CD4-positive, alpha-beta T cell treated with Interleukin-6 for 4 hours (primary cell): ENCODE measurements around the gene ABHD12.

Experiments used
- DNase-seq: peaks from one replicate; pipeline ENCODE4 v3.0.0-alpha.2; 2020; ENCODE audit warnings: mixed read lengths

ABHD12 gene

DNA sequence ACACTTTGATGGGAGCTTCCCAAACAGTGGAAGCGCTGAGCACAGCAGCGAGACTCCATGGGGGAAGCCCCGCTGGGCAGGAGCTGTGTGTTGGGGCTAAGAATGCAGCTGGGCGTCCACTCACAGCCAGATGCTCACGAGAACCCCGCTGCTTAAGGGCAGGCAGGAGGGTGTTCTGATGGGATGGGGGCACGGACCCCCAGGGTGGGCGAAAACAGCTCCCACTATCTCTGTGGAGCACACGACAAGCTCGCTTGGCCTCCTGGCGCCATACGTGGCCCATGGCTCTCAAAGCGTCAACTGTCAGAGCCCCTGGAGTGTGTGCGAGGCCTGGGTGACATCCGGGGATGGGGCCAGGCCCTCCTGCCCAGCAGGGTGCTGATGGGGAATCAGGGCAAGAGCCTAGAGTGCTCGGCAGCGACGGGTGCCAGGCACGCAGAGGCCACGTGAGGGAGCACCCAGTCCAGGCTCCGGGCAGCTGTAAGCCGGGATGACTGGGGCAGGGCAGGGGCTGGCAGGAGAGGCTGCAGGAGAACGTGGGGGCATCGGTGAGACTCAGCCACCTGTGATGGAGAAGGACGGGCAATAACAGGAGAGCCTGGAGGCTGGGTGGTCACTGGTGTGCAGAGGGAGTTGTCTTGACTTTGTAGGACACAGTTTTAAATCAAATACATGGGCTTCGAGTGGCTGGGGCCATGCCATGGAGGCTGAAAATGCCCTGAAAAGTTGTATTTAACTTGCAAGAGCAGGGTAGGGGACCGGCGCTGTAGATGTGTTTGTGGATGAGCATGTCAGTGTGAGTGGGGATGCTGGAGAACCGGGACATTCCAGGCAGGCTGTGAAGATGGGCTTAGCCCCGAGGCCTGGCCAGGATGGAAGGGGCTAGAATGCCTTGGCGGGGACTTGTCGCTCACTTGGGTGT, 115.5 kb downstream of the ABHD12 start:
- no peak for DNase-seq

- no peak for DNase-seq
Measured at GRCh38 chr20:25274481-25274880, 116.2 kb downstream of the ABHD12 start.

- DNase-seq, result no peak
Measured at GRCh38 chr20:25273541-25274358, 116.9 kb downstream of the ABHD12 start.

DNA sequence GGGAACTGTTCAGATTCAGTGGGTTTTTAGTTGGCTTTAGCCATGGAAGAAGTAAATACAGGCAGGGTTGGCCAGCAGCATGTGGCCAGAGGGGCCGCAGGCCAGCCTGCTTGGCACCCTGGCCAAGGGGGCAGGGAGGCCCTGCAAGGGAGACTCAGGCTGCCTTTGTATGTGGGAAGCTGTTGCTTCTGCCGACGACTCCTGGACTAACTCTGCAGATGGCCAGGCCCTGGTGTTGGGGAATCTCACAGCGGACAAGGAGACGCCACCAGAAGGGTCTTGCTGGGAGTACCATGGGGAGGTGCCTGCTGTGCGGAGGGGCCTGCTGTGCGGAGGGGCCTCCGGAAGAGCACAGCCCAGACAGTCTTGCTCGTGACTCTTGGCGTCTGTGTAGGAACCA, 117.6 kb downstream of the ABHD12 start:
- DNase-seq, result no peak

- no peak for DNase-seq
Measured at GRCh38 chr20:25272223-25273000, 118.2 kb downstream of the ABHD12 start.

- no peak for DNase-seq
Measured at GRCh38 chr20:25271486-25272222, 119.0 kb downstream of the ABHD12 start.

DNA sequence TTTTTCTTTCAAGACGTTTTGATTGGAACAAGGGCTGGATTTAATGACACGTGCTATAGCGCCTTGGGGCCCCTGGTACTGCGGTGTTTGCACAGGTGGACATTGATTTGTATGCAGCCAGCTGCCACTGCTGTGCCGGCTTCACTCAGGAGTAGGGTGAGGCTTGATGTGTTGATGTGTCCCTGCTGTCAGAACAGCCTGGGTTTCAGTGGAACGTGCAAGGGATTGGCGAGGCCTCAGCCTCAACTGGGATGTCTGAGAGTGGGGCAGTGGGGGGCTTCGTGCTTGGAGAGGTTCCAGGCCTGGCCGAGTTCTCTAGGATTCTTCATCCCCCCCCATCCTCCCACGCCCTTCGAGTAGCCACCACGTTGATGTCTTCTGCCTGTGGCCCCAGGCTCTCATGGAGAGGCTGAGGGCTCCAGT, 119.8 kb downstream of the ABHD12 start:
- no peak for DNase-seq

DNA sequence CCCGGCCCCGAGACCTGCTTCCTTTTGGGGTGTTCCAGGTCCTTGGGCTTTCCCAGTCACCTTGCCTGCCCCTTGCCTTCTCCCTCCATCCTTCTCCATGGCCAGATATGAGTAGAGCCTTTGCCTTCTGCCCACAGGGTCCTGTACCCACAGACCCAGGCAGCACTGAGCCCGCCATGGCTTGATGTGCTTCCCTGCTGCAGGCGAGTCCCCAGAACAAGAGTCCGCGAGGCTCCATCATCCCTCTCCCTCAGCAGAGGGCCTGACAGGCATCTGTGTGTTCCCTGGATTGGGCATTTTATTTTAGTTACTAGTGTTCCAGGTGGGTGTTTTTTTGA, 120.8 kb downstream of the ABHD12 start:
- DNase-seq, result no peak

DNA sequence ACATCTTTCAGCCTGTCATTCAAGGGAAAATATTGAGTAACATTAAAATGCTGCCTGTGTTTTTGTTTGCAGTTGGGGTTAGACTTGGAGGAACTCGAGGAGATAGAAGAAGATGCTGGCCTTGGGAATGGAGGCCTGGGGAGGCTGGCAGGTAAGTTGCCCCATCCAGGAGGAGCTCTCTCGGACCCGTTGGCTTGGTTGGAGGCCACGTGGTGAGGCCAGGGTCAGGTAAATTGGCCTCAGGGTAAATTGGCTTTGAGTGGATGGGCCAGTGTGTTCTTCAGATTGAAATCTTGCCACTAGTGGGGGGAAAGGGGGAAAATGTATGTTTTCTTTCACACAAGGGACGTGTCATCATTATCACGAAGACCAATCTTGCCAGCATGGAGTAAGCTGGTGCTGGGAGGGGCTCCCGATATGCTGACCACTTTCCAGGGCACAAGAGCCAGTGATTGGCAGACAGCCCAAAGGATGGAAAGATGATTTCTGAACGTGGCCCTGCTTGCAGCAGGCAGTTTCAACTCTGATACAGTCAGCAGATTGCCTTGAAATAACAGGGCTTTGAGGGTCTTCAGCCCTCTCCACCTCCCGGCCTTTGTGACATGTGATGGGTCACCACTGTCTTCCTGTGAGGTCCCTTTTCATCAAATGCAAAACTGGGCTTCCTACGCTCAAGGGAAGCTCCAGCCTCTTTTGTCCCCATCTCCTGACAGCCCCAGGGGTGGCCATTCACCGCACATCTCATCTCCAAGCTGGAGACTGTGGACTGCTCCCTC, 121.4 kb downstream of the ABHD12 start:
- no peak for DNase-seq

DNA sequence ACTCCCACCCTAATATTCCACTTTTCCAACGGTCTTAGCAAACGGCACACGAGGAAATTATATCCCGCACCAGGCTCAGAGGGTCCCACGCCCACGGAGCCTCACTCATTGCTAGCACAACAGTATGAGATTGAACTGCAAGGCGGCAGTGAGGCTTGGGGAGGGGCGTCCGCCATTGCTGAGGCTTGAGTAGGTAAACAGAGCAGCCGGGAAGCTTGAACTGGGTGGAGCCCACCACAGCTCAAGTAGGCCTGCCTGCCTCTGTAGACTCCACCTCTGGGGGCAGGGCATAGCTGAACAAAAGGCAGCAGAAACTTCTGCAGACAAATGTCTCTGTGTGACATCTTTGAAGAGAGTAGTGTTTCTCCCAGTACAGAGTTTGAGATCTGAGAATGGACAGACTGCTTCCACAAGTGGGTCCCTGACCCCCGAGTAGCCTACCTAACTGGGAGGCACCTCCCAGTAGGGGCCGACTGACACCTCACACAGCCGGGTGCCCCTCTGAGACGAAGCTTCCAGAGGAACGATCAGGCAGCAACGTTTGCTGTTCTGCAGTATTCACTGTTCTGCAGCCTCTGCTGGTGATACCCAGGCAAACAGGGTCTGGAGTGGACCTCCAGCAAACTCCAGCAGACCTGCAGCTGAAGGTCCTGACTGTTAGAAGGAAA, 129.7 kb downstream of the ABHD12 start:
- peak; percentile 30 for DNase-seq

DNA sequence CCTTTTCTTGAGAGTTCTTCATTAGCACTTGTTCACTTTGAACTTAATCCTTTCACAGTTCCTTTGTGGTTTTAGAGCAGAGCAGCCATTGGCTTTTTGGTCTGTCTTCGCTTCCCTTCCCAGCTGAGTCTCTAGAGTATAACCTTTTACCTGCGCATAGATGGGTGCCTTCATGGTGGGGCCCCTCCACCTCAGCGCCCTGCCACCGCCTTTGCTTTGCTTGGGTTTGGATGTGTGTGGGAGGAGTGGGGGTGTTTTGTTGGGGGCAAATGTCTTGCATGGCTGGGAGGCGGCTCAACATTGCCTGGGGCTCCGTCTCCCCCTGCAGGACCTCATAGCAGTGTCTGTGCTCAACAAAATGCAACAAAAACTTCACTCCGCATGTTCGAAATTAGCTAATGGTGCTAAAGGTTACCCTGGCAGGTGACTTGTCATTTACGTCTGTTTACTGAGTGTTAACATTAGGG, 130.8 kb downstream of the ABHD12 start:
- peak; percentile 41 for DNase-seq

GRCh38 chr20:25259358-25259757, 131.3 kb downstream of the ABHD12 start:
- no peak for DNase-seq

GRCh38 chr20:25258828-25259227, 131.8 kb downstream of the ABHD12 start:
- DNase-seq, result no peak

GRCh38 chr20:25258476-25258805, 132.2 kb downstream of the ABHD12 start:
- no peak for DNase-seq

- no peak for DNase-seq
Measured at GRCh38 chr20:25257756-25258475, 132.7 kb downstream of the ABHD12 start.

DNA sequence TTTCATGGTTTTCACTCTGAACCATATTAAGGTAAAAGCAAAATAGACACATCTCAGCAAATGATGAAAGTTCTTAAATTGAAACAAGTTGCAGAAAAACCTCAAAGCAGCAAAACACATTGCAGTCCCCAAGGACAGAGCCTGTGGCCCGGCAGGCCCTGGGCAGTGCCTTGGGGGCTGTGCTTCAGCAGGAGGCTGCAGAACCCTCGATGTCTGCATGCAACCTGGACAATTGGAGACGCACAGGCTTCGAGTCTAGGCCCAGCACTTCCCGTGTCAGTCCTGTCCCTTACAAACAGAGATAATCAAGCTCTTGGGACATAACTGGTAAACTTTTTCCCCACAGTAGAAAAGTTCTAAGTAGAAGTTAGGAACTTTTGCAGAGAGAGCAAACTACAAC, 133.5 kb downstream of the ABHD12 start:
- DNase-seq, result no peak

DNA sequence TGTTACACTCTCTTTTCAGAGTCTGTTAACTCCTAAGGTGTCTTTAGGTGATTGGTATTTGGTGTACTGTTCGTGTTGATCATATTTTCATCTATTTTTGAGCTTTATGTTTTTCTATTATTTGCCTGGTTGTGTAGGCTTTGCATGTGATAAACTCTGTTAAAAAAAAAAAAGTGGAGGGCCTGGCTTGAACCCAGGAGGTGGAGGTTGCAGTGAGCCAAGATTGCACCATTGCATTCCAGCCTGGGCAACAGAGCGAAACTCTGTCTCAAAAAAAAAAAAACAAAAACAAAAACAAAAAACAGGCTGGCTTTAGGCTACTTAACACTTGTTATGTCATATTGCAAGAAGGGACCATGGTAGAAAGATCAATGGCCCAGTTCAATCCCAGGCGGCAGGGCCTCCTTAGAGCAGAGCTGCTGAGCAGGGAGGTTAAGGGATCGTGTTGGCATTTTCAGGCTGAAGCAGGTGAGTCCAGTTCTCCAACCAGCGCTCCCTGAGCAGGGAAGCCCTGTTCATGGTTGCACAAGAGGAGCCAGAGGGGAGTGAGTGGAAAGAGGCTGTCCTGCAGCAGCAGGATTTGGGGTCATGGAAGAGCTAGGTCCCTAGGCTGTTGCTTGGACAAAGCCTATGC, 134.3 kb downstream of the ABHD12 start:
- DNase-seq, result no peak

DNA sequence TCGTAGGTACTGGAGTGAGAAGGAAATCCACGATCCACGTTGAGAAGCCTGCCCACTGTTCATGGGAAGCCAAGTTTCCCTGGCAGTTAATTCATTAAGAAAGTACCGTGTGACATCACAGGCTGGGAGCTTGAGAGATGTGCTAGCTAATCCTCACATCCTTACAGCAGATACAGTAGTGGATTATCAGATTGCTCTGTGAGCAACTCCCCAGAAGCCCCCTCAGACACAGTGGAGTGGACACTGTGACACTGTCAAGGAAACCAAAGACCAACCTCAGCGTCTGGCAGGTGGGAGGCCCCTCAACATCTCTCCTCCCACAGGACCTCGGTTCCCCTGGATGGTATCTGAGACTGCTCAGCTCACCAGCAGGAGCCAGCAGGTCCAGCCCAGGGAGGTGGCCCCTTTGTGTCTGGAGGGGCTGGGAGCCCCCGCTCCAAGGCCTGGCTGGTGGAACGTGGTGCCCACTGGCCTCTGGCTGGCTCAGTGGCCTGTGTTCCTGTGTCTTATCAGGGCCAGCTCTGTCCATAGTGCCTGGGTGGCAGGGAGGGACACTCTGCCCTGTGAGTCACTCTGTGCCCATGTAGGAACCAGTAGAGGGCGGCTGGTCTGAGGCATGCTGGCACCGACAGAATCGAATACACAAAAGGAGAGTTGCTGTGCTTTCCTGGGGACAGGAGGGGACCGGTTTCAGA, 135.5 kb downstream of the ABHD12 start:
- DNase-seq, result no peak

DNA sequence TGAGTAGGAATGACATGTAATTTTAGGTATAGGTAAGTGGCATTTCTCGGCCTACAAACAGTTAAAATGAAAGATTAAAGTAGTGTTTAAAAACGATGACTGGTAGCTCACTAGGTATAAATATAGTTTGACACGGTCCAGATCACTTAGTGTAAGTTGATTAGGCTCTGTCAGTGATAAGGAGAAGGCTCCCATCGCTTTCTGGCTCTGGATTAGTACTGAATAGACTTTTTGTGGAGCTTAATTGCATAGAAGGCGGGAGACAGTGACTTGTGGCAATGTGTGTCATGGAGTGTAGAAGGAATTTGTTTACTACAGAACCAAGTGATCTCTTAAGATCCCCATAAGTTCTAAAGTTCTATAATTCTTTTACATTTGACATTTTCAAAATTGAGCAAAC, 136.1 kb downstream of the ABHD12 start:
- no peak for DNase-seq
